Measurements from ENCODE around the gene ACSBG1.

ACSBG1 gene

DNA sequence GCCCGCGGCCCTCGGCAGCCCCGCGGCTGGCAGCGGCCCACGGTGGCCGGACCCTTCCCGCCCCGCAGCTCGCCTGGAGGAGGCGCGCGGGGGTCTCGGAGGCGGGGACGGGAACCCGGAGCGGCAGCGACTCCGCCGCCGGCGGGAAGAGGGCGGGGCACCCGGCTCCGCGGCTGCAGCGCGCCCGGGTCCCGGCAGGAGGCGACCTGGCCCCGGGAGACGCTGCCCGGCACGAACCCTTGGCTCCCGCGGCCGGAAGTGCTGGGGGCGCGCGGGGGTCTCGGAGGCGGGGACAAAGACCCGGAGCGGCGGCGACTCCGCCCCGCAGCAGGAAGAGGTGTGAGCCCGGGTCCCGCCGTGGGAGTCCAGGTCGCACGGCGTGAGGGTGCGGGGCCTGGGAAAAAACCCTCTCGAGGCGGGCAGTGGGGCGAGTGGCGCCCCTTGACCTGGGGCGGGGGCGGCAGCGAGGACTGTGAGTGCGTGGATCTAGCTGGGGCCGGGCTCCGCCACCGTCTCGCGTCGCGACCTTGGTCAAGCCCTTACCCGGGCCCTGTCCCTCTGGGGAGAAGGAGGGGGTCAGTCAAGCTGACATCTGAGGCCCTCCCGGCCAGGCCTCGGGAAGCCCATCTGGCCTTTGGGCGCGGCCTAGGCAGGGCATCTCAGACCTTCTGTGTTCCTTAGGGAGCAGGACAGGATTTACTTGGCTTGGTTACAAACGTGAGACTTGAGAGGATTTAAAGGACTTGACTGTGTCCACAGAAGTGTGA is 102.9 kb downstream of the ACSBG1 start, which contains the start of gene CIB2:
CIB2 (minus strand) TSS at position 151 of the 767 bp plus-strand sequence. CDS start 230 bp downstream, outside the sequence.
- no peak for TF ChIP-seq SIN3A (IDR thresholded peaks at IDR 0.05; ENCODE audit: borderline replicate concordance, insufficient read depth, low read length)
- TF ChIP-seq TAF1 (IDR thresholded peaks at IDR 0.05; ENCODE audit: borderline replicate concordance, insufficient read depth, low read length): no peak
- 0 out of 2 replicates have a peak, but pooled peaks have one; percentile 35 for TF ChIP-seq POLR2AphosphoS5 (IDR thresholded peaks at IDR 0.05; ENCODE audit: low read depth, low read length)
- TF ChIP-seq FOXP2 (optimal IDR thresholded peaks at IDR 0.05; ENCODE audit: borderline replicate concordance, extremely low read depth, extremely low read length, insufficient read depth): peak; percentile 91
- TF ChIP-seq REST (IDR thresholded peaks at IDR 0.05; ENCODE audit: insufficient read depth in 1 of 2, low read depth in 2 of 2, low read length in 2 of 2): no peak

DNA sequence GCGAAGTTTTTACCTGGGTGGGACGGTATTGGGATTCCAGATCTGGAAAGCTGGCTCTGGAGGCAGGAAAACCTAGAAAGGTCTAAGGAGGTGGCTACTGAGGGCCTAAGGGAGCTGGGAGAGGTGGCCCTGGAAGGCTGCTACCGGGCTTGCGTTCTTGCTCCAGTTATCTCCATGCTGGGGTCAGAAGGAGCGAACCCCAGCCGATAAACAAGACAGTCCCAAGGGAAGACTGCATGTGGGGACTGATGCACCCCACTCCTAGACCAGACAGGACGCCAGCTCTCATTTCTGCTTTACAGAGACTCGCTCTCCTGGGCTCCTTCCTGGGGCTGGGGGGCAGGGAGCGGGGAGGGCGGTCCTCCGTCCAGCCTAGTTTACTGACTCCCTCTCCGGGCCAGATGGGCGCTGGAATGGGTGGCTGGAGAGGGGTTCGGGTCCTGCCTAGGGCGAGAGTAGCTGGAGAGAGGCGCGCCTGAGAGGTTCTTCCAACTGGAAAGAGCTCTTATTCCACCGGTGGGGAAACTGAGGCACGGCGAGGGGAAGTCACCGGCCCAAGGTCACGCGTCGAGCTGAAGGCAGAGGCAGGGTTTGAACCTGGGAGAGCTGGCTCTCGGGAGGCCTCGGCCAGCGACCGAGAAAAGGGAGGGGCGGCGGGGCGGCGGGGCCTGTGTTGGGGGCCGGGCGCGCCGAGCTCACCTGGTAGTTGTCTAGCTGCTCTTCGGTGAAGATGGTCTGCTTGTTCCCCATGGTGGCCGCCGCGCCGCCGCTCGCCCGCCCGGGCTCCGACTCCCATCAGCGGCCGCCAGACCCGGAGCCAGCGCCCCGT is 103.7 kb downstream of the ACSBG1 start:
- TF ChIP-seq SIN3A (IDR thresholded peaks at IDR 0.05; ENCODE audit: borderline replicate concordance, insufficient read depth, low read length) (no peak), REST (IDR thresholded peaks at IDR 0.05; ENCODE audit: insufficient read depth in 1 of 2, low read depth in 2 of 2, low read length in 2 of 2) (no peak), FOXP2 (optimal IDR thresholded peaks at IDR 0.05; ENCODE audit: borderline replicate concordance, extremely low read depth, extremely low read length, insufficient read depth) (no peak), TAF1 (IDR thresholded peaks at IDR 0.05; ENCODE audit: borderline replicate concordance, insufficient read depth, low read length) (no peak)

GRCh38 chr15:78129751-78130287 is 104.5 kb downstream of the ACSBG1 start:
- TF ChIP-seq POLR2AphosphoS5 (IDR thresholded peaks at IDR 0.05; ENCODE audit: low read depth, low read length): no peak
- no peak for TF ChIP-seq REST (IDR thresholded peaks at IDR 0.05; ENCODE audit: insufficient read depth in 1 of 2, low read depth in 2 of 2, low read length in 2 of 2)
- TF ChIP-seq TAF1 (IDR thresholded peaks at IDR 0.05; ENCODE audit: borderline replicate concordance, insufficient read depth, low read length): no peak
- TF ChIP-seq SIN3A (IDR thresholded peaks at IDR 0.05; ENCODE audit: borderline replicate concordance, insufficient read depth, low read length): no peak
- TF ChIP-seq FOXP2 (optimal IDR thresholded peaks at IDR 0.05; ENCODE audit: borderline replicate concordance, extremely low read depth, extremely low read length, insufficient read depth): no peak

DNA sequence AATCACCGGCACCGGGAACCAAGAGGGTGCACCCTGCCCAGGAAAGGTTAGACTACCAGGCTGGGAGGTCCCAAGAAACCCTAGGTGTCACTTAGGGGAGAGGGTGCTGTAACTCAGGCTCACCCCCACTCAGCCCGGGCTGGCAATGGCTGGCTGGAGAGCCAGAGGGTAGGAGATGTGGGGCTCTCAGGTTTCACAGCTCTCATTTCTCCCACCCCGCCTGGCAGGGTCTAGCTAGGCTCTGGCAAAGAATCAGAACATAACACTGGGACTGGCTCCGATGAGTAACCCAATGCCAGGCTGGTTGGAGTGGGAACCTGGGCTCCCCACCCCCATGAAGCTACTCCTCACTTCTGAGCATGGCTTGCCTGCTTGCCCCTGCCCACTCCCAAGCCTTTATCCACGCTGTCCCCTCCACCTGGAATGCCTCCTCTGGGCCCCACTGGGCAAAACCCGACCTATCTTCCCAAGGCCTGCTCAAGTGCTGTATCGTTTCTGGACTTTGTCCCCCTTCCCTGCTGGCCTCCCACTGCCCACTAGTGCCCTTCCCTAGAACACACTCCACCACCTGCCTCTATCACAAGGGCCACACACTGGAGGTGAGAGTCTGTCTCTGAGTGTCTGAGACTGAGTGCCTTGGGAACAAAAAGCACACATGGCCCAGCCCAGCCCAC is 105.2 kb downstream of the ACSBG1 start:
- TF ChIP-seq TAF1 (IDR thresholded peaks at IDR 0.05; ENCODE audit: borderline replicate concordance, insufficient read depth, low read length): no peak
- TF ChIP-seq REST (IDR thresholded peaks at IDR 0.05; ENCODE audit: insufficient read depth in 1 of 2, low read depth in 2 of 2, low read length in 2 of 2): no peak
- no peak for TF ChIP-seq SIN3A (IDR thresholded peaks at IDR 0.05; ENCODE audit: borderline replicate concordance, insufficient read depth, low read length)
- no peak for TF ChIP-seq FOXP2 (optimal IDR thresholded peaks at IDR 0.05; ENCODE audit: borderline replicate concordance, extremely low read depth, extremely low read length, insufficient read depth)
- no peak for TF ChIP-seq POLR2AphosphoS5 (IDR thresholded peaks at IDR 0.05; ENCODE audit: low read depth, low read length)

Measured in PFSK-1 (cell line).